Measurements from ENCODE around the gene DLG1.
"Not testable (repeated sequence)": the region's sequence is repeated elsewhere in the genome, so short reads cannot be mapped to it uniquely, and the experiment has no call there.

Gene DLG1

GRCh38 chr3:197209366-197210260 lies 88.8 kb downstream of the DLG1 start:
- DNase-seq: no peak

- DNase-seq: no peak
These were observed 91.5 kb downstream of the DLG1 start for GRCh38 chr3:197206913-197207312.

GRCh38 chr3:197205675-197206074 lies 92.7 kb downstream of the DLG1 start:
- no peak for DNase-seq

DNA sequence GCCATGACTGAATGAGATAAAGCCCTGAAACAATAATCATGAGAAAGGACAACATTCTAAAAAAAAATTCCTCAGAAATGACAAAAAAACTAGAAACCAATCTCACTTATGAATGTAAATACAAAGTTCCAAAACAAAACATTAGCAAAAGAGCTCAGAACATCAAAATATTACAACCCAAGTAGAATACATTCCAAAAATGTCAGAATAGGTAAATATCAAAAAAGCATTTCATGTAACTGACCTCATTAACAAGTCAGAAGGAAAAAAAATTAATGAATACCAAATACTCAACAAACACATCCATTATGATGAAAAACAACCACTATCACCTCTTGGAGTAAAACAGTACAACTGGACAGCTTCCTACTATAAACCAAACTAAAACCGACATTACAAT lies 93.1 kb downstream of the DLG1 start:
- DNase-seq: no peak

DNA sequence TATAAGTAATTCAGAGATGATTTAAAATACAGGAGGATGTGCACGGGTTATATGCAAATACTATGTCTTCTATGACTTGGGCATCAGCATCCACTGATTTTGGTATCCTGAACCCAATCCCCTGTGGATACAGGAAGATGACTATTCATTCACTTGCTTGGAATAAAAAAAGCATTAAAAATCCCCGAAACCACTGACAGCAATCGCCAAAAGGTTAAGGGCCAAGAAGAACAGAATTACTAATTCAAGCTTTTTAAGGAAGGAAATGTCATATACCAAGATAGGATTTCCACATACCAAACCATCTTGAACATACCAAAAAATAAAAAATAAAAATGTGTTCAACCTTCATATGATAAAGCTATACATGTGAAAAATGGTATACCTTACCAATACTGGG lies 93.7 kb downstream of the DLG1 start:
- no peak for DNase-seq

GRCh38 chr3:197203714-197204146 lies 94.7 kb downstream of the DLG1 start:
- no peak for DNase-seq

- DNase-seq: no peak
These were observed 95.7 kb downstream of the DLG1 start for GRCh38 chr3:197202694-197203093.

- no peak for DNase-seq
These were observed 96.5 kb downstream of the DLG1 start for GRCh38 chr3:197201791-197202452.

DNA sequence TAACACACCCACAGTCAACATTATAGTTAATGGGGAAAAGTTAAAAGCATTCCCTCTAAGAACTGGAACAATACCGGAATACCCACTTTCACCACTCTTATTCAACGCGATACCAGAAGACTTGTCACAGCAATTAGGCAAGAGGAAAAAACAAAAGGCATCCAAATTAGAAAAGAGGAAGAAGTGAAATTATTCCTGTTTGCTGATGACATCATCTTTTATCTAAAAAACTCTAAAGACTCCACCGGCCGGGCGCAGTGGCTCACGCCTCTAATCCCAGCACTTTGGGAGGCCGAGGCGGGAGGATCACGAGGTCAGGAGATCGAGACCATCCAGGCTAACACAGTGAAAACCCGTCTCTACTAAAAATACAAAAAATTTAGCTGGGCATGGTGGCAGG lies 97.6 kb downstream of the DLG1 start:
- not testable (repeated sequence) for DNase-seq

DNA sequence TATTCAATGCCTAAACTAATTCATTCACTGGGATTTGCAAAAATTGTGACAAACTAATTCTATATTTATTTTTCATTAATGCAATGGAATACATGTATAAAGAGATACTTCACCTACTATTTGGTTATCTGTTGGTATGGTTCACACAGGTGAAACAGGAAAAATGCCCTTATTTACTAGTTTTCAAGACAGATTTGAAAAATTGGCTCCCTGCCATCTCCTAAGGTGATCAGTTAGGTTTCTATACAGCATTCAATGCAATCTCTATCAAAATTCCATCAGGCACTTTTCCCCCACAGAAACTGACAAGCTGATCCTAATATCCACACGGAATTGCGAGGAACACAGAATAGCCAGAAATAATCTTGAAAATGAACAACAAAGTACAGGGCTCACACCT lies 101.1 kb downstream of the DLG1 start:
- no peak for DNase-seq

- DNase-seq: no peak
These were observed 102.2 kb downstream of the DLG1 start for GRCh38 chr3:197196192-197196591.

DNA sequence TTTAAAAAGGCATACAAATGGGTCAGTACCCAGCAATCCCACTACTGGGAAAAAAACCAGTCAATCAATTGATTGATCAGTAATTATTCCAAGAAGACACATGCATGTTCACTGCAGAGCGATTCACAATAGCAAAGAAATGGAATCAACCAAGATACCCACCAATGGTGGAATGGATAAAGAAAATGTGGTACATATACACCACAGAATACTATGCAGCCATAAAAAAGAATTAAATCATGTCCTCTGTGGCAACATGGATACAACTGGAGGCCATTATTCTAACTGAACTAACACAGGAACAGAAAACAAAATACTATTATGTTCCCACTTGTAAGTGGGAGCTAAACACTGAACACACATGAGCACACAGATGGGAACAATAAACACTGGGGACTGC lies 103.1 kb downstream of the DLG1 start:
- no peak for DNase-seq

DNA sequence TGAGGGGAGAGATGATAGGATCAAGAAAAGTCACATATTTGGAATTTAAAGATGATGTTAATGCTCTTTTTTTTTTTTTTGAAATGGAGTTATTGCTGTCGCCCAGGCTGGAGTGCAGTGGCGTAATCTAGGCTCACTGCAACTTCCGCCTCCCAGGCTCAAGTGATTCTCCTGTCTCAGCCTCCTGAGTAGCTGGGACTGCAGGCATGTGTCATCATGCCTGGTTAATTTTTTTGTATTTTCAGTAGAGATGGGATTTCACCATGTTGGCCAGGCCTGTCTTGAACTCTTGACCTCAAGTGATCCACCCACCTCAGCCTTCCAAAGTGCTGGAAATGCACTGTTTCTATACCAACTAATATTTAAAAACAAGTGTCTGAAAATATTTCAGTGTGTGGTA lies 104.7 kb downstream of the DLG1 start:
- peak; percentile 4 for DNase-seq

DNA sequence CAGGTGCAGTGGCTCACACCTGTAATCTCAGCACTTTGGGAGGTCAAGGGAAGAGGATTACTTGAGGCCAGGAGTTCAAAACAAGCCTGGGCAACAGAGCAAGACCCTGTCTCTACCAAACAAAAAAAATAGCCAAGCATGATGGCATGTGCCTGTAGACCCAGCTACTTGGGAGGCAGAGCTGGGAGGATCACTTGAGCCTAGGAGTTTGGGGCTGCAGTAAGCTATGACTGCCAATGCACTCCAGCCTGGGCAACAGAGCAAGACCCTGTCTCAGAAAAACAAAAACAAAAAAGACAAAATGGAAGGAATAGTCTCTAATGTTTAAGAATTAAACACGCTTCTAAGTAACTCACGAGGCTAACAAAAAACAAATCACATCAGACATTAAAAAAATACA lies 106.5 kb downstream of the DLG1 start:
- DNase-seq: no peak

- no peak for DNase-seq
These were observed 108.8 kb downstream of the DLG1 start for GRCh38 chr3:197189623-197190022.

GRCh38 chr3:197188963-197189362 lies 109.4 kb downstream of the DLG1 start:
- DNase-seq: no peak

GRCh38 chr3:197186887-197187588 lies 111.4 kb downstream of the DLG1 start:
- peak; percentile 58 for DNase-seq

DNA sequence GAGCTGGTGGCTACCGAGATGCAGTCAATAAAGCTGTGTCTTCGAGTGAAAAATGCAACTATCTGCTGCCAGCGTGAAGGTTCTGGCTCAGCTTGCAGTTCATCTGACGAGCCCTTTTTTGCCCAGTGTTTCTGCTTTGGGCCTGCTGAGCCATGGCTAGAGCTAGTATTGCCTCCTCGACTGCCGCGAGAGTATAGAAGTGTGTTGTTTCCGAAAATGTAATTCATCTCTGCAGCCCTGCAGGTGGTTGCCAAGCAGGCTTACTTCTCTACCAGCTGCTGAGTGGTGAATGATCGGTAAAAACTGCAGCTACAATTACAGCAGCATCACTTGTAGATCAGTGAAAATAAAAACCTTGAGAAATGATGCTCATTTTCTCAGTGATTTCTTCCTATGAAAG lies 114.8 kb downstream of the DLG1 start:
- DNase-seq: no peak

- DNase-seq: peak; percentile 63
These were observed 116.7 kb downstream of the DLG1 start for GRCh38 chr3:197181741-197182140.

GRCh38 chr3:197178998-197179397 lies 119.4 kb downstream of the DLG1 start:
- no peak for DNase-seq

- no peak for DNase-seq
These were observed 122.9 kb downstream of the DLG1 start for GRCh38 chr3:197175503-197175902.

DNA sequence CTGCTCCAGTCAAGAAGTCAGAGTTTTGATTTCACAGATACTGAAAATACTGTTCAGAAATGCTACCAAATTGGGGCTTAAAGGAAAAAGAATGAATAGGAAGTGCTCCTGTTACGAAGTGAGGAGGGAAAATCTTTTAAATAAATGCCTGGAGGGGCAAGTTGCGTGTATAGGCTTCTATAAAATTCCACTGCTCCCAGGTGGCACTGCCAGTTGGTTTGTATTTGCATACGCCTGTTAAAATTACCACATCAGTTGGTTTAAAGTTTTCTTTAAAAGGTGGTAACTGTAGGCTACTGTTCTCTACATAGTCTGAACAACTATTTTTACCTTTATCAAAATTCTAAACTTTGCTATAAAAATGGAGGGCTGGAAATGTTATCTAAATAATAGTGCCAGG lies 123.5 kb downstream of the DLG1 start:
- no peak for DNase-seq

DNA sequence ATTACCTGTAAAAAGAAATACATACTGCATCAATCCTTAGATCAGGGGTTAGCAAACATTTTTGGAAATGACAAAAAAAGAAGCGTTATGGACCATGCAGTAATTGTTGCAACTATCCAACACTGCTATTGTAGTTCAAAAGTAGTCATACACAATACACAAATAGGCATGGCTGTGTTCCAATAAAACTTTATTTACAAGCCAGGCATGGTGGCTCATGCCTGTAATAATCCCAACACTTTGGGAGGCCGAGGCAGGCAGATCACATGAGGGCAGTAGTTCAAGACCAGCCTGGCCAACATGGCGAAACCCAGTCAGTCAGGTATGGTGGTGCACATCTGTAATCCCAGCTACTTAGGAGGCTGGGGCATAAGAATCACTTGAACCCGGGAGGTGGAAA lies 124.8 kb downstream of the DLG1 start:
- no peak for DNase-seq

Measured in fibroblast of skin of scalp (primary cell).